GM18868 (cell line): Measurements from ENCODE around the gene AQP7.
"Not testable (repeated sequence)": the region's sequence is repeated elsewhere in the genome, so short reads cannot be mapped to it uniquely, and the experiment has no call there.

ENCODE experiments used
- ATAC-seq: cut with Tn5 transposase; IDR thresholded peaks from one replicate; pipeline ENCODE4 v1.9.1; 2021; ENCODE audit warnings: mild to moderate bottlenecking, moderate library complexity; ENCODE audit not compliant: unreplicated experiment

Gene AQP7

DNA sequence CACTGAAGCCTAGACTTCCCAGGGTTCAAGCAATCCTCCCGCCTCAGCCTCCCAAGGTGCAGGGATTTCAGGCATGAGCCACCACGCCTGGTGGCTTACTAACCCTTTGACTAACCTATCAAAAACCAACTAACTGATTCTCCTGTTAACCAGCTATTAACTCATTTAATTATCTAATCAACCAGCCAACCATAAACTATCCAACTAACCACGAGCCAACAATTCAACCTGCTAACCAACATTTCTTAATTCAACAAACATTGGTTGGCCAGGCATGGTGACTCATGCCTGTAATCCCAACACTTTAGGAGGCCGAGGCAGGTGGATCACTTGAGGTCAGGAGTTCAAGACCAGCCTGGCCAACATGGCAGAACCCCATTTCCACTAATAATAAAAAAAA, 3.3 kb downstream of the AQP7 start:
- ATAC-seq, result not testable (repeated sequence)

DNA sequence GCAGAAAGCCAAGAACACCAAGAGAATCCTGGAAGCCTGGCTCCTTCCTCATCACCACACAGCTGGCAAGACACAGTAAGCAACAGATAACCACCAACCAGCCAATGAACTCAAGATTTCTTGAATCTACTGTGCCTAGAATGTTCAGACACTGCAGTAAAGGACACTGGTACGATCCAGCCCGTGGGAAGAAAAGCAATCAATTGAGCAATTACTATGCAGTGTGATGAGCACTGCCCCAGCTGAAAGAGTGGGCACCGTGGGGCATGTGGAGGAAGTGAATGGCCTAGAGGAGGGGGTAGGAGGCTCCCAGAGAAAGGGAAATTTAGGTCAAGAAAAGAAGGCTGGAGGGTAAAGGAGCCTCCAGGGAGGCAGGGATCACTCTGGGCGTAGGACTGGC, 4.6 kb downstream of the AQP7 start:
- not testable (repeated sequence) for ATAC-seq

DNA sequence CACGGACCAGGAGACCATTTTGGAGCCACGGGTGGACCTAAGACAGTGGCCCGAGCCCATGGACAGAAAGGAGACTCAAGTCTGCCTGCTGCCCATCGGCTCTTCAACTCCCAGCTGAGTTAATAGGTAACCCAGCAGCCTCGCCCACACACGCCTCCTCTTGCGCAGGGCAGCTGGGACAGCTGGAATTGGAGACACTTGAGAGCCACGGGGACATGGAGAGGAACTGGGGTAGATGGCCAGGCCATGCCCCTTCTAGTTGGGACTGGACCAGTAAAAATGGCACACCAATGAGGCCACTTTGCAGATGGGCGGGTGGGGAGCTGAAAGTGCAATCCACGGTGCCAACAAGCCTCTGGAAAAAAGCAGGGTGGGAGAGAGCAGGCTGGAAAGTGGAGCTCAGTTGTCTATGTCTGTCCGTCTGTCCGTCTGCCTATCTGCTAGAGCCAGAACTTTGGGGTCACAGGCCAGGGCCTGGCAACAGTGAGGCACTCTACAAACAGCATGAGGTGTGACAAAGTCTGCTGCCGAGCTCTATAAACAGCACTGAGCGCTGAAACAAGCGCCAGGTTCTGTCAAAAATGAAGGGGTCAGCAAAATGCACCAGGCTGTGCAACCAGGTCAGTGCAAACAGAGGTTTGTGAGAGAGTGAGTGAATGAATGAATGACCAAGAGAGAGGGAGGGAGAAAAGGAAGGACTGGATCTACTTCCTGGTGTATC, 7.0 kb downstream of the AQP7 start:
- not testable (repeated sequence) for ATAC-seq

DNA sequence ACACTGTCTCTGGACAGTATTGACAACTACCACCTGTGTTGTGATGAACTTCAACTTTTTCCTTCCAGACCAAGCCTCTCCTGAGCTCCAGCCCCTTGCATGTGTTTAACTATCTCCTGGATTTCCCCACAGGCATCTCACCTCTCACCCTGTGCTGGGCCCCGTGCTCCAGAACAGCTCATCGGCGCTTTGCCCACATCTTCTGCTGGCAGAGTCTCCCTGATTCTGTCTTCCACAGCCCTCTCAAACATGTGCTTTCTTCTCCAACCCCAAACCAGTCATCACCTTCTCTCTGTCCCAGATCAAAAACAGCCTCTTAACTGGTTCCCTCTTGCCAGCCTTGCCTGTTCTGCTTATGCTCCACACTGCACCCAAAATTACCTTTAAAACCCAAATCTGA, 8.4 kb downstream of the AQP7 start:
- ATAC-seq, result not testable (repeated sequence)

DNA sequence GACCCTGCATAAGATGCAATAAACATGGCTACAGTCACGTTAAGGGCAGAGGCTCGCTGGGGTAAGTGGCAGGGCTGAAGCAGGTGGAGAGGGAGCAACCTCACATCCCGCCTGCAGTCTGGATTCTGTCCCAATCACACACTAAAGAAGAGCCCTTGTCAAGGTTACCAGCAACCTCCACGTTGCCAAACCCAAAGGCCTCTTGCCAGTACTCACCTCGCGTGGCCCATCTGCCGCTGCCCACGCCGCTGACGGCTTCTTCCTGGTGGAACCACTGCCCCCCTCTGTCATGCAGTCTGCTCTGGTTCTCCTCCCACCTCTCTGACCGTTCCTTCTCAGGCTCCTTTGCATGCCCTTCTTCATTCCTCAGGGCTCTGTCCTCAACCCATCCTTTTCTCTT, 8.8 kb downstream of the AQP7 start:
- ATAC-seq, result no peak

DNA sequence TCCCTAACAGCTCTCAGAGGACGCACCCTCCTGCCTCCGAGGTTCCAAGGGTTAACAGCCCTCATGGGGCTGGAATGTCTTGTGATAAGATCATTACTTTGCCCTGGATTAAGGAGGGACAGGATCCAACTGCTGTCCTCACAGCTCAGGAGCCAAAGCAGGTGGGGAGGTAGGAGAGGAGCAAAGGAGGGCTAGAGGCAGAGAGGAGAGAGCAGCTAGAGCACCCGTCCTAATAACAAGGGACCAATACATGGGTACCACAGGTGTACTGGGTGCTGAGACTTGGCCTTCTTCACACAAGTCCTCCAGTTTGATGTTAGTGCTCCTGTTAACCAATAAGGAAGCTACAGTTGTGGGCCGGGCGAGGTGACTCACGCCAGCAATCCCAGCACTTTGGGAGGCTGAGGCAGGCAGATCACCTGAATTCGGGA, 9.8 kb downstream of the AQP7 start:
- not testable (repeated sequence) for ATAC-seq

DNA sequence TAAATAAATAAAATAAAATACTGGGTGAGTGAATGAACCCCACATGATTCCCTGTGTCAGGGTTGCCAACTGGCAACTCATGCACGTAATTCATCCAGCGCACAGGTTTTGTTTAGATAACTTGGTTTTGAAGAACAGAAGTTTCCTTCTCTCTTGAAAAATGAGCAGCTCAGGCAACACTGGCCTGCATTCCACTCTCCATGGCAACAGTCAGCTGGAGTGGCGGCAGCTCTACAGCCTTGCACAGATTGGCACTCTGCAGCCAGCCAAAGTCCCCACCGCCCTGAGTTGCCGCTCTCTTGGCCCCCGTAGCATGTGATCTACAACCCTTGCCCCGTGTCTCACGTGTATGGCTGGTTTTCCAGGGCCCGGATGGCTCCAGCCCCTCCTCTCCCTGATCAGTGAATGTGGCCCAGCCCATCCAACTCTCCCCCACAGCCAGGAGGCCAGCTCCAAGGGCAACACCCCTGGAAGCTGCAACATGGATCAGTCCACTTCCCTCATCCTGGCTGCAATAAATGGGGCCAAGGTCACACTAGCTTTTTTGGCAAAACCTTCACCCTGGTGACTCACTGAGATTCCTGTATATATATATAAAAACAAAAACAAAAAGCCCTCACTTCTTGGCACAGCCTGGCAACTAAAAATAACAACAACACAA, 11.1 kb downstream of the AQP7 start:
- ATAC-seq, result not testable (repeated sequence)

DNA sequence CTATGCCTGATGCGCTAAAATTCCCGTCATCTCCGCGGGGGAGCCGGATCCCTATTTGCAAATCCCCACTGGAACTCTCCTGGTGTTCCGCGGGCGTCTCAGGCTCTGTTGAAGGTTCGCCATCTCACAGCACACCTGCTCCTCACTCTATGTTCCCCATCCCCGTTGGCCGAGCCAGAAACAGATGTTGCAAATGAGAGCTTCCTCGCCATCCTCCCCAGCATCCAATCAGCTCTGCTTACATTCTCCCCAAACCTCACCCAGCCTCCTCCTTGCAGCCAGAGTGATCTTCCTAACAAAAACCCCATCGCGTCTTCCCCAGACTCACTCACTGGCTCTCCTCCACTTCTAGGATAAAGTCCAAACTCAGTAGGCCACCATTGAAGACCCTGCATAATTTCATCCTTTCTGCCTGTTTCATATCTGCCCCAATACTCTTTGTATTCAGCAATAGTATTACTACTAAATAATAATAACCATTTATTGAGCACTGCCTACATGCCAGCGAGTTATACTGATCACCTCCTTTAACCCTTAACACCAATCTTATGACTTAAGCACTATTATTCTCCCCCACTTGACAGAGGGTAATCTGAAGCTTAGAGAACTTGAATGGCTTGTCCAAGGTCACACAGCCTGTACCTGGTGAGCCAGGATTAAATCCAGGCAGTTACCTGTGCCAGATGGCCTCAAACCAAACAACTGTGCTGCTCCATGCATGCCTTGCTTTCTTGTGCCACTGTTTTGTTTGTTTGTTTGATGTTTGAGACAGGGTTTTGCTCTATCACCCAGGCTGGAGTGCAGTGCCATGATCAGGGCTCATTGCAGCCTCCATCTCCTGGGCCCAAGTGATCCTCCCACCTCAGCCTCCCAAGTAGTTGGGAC, 14.0 kb downstream of the AQP7 start:
- ATAC-seq, result no peak

DNA sequence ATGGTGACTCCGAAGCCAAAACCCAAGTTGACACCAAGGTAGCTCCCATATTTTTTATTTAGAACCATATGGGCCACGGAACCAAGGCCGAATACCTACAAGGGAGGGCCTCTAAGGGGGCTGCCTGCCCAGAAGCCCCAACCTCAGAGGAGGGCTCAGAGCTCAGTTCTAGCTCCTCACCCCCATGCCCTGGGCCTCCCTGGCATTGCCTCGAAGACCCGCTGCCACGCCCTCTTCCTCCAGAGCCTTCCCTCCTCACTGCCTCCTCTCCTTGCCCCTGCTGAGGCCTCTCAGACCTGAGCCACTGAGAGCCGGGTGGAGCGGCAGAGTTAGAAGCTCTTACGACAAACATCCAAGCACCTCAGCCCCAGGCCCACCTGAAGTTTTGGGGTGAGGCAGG, 15.4 kb downstream of the AQP7 start:
- ATAC-seq, result not testable (repeated sequence)

DNA sequence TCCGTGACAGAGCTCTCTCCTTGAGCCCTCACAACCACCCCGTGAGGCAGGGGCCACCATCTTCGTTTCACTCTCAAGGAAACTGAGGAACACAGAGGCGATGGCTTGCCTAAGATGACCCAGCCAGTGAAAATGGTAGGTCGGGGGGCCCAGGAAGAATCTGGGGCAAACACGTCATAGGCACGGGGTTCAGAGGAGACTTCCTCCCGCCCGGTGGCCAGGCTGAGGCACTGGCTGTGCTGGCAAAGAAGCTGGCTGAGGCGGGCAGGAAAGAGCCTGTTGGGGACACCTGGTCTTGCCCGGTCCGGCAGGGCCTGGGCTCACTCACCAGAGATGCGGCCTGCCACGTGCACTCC, 15.7 kb downstream of the AQP7 start:
- ATAC-seq, result not testable (repeated sequence)

DNA sequence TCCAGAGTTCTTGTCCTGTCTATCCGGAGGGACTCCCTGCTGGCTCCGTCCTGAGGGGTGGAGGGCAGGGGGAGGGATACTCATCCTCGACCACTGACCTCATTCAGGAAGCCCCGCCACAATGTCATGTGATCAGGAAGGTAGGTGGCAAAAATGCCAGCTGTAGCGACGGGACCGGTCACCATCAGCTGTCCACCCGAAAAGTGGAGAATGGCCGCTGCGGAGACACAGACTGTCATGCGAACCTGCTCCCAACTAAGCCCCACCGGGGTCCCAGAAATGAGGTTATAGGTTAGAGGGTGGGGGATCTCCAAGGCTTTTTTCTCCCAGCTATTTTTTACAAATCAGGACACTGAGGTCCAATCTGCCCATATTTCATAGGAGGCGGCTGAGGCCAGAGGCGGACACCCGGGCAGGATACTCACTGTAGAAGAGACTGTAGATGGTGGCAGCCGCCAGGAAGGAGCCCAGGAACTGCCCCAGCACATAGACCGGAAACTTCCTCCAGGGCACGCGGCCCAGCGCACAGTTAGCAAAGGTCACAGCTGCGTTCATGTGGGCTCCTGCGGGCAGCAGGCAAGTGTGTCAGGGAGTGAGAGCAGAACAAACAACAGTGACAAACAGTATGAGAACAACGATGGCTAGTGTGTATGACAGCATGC, 16.3 kb downstream of the AQP7 start:
- ATAC-seq, result not testable (repeated sequence)

DNA sequence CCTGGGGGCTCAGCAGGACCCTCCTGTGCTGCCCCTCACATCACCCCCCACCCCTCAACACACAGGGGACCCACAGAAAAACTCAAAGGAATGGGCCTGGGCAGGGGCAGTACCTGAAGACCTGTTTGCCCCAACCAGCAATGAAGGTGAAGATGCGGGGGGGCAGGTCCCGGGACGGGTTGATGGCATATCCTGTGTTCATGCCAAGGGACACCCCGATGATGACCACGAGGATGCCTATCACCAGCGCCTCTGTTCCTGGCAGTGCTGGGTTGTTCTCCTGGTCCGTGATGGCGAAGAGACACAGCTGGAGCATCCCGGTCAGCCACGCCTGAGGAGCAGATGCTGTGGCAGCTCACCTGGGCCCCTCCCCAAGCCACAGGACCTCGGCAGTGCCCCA, 16.8 kb downstream of the AQP7 start:
- not testable (repeated sequence) for ATAC-seq

DNA sequence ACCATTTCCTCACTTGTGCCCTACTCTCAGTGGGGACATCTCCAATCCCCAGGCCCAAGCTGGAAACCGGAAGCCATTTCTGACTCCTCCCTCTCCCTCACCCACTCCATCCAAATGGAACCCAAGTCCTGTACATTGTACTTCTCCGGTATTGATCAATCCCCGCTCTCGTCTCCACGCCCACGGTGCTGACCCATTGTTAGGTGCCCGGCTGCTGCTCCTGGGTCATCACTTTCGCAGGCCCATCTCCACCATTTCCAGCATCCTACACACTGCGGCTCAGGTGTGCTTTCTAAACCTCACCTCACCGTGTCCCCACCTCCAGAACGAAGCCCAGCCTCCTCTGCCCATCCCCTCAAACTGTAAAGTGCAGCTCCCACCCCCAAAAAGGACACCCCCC, 19.0 kb downstream of the AQP7 start:
- not testable (repeated sequence) for ATAC-seq

DNA sequence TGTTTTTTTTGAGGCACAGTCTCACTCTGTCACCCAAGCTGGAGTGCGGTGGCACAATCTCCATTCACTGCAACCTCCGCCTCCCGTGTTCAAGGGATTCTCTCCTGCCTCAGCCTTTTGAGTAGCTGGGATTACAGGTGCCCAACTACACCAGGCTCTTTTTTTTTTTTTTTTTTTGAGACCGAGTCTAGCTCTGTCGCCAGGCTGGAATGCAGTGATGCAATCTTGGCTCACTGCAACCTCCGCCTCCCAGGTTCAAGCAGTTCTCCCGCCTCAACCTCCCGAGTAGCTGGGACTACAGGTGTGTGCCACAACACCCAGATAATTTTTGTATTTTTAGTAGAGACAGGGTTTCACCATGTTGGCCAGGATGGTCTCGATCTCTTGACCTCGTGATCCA, 20.0 kb downstream of the AQP7 start:
- ATAC-seq, result not testable (repeated sequence)

DNA sequence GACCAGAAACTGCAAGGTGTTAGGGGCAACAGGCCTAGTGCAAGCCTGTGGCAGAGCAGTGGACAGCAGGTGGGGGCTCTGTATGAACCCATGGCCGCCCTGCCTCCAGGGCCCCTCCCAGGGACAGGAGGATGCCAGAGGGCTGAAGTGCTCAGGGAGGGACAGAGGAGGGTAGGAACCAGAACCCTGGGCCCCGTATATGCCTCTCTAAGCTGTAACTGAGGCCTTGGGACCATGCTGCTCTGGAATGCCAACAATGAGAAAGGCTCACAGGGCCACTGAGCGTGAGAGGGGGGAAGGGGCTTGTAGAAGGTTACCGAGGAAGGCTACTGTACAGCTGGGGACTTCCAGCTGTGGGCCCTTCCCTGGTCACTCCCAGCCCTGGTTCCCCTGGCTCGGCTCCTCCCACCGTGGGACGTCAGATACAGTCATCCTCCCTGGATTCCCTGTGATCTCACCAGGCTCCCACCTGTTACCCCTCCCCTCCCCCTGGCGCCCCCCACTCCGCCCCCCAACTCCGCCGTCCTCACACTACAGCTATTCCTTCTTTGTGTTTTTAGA, 21.1 kb downstream of the AQP7 start:
- ATAC-seq, result no peak

DNA sequence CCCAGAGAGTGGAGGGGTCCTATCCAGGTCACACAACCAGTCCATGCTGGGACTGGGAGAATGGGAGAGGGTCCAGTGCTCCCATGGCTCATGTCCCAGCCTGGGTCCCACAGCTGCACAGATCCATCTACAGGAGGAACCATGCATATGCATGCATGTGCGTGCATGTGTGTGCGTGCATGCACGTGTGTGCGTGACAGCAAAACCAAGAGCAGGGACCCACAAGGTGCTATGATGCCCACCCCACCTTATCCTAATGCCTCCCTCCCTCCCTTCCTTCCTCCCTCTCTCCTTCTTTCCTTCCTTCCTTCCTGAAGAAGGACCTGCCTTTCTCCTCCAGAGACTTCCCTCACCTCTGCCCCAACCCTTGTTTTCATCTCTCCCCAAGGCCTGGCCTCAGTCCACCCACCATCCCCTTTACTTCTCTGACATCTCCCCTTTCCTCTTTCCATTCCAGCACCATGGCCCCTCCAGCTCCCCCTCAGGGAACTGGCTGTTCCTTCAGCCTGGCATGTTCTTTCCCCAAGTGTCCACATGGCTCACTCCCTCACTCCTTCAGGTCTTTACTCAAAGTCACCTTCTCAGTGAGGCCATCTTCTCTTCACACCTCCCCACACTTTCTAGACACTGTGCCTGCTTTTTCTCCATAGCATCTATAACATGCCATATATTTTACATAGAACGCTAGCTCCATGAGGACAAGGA, 21.8 kb downstream of the AQP7 start:
- ATAC-seq, result no peak

DNA sequence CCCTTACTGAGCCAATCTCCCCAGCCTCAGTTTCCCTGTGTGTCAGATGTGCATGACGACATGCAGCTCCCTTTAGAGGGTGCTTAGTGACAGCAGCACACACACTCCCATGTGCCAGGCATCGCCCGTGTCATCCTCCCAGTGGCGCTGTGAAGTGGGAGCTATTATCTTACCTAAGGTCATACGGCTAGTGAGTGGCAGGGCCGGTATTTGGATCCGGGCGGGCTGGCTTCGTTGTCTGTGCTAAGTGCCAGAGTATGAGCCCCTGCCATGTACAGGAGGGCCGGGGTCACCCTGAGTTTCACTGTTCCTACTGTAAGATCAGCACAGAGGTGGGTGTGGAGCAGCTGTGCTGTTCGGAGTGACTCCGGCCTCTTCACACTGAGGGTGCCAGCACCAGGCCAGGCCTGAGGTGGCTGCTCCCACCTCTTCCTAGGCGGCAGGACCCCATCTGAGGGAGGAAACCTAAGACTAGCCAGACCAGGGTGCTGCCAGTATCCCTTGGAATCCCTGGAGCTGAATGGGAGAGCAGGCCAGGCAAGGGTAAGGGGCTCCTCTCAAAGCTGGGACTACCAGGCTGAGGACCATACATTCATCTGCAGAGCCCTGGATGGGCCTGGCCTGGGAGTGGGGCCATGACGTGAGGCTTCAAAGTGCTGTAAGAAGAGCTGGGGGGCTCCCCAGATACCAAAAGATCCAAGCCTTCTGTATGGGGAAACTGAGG, 22.5 kb downstream of the AQP7 start:
- ATAC-seq, result no peak

DNA sequence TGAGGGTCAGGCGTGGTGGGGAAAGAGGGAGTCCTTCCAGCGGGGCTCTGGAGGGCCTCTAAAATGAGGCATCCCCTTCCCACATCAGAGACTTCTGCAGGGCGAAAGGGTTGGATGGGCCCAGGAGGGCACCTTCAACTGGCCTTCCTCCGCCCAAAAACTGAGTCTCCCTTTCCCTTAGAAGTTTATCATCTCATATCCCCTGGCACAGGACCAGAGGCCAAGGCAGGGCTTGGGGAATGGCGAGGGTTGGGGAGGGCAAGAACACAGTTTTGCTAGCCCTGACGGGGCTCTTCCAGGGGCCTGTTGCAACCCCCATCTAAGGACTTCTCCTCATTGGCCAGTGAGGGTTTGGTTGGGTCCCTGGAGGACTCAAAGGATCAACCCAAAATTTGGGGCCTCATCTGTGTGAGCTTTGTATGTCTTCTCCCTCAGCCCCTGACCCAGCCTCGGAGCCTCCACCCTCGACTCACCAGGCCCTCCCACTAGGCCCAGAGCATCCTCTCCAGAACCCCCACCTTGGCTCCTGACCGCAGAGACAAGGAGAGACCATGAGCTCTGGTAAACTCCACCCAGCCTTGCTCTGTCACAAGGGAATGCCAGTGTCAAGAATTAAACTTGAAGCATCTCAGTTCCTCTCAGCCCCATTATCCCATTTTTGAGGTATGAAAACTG, 24.1 kb downstream of the AQP7 start:
- ATAC-seq, result no peak
